Ovary (tissue), 3 donors: ENCODE measurements around the gene PCTP.

Source experiments
- EP300 ChIP-seq: sonication (generic); formaldehyde crosslinking; IDR thresholded peaks from one replicate; pipeline ENCODE4 v1.6.1; 2017; ENCODE audit warnings: antibody characterized with exemption
- POLR2A ChIP-seq: fragments of 450-650 bp; IDR thresholded peaks from one replicate; pipeline ENCODE4 v1.6.1; 2017; ENCODE audit warnings: antibody characterized with exemption, mild to moderate bottlenecking, moderate library complexity
- TF ChIP-seq, protein P1 (sequence below), 3 donors: fragments of 450-650 bp in 2 of 3; fragments of 200-600 bp in 1 of 3; IDR thresholded peaks; one replicate each; pipeline versions ENCODE4 v1.5.1 to v1.8.0; 2016 to 2022; ENCODE audit warnings: antibody characterized with exemption in 3 of 3, mild to moderate bottlenecking in 1 of 3
- donor health status: DM: no; HTN: no; CAD: no.

DNA sequence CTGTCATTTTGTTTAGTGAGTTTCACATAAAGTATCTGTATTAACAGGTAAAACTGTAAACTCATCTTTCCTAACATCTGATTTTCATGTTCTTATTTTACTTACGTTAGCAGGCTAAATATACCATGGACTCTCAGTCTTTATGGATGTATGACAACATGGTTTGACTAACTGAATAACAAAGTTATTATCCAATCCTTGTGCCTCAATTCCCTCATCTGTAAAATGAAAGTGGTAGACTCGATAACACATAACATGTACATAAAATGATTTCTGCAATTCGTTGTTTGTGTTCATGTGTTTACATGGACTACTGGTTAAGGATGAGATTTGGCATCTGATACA lies 9.5 kb upstream of the PCTP start:
- no peak for TF ChIP-seq POLR2A
- TF ChIP-seq, protein P1, sequence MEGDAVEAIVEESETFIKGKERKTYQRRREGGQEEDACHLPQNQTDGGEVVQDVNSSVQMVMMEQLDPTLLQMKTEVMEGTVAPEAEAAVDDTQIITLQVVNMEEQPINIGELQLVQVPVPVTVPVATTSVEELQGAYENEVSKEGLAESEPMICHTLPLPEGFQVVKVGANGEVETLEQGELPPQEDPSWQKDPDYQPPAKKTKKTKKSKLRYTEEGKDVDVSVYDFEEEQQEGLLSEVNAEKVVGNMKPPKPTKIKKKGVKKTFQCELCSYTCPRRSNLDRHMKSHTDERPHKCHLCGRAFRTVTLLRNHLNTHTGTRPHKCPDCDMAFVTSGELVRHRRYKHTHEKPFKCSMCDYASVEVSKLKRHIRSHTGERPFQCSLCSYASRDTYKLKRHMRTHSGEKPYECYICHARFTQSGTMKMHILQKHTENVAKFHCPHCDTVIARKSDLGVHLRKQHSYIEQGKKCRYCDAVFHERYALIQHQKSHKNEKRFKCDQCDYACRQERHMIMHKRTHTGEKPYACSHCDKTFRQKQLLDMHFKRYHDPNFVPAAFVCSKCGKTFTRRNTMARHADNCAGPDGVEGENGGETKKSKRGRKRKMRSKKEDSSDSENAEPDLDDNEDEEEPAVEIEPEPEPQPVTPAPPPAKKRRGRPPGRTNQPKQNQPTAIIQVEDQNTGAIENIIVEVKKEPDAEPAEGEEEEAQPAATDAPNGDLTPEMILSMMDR (IDR thresholded peaks at IDR 0.05), result no peak
- no peak for TF ChIP-seq EP300
